ENCODE results near the gene DDX52.

The DDX52 gene

GRCh38 chr17:37574427-37574826 is 68.8 kb downstream of the DDX52 start:
- DNase-seq = no peak
- Histone ChIP-seq H3K9me3 (no peaks in the 10 kb centered on the region), H3K27me3 (no peaks in the 10 kb centered on the region), H3K27ac (no peak overlapping the region), H3K4me3 (no peak overlapping the region), H3K4me1 (no peaks in the 10 kb centered on the region), H3K36me3 (peaks cover 76 to 94% (median 77%) of the 10 kb centered on the region in 3 donors)
- no peak for TF ChIP-seq CTCF (IDR thresholded peaks at IDR 0.05)
- intact Hi-C loops (cut with DNase I; ENCODE audit: low total_unique reads) = no loop called here

DNA sequence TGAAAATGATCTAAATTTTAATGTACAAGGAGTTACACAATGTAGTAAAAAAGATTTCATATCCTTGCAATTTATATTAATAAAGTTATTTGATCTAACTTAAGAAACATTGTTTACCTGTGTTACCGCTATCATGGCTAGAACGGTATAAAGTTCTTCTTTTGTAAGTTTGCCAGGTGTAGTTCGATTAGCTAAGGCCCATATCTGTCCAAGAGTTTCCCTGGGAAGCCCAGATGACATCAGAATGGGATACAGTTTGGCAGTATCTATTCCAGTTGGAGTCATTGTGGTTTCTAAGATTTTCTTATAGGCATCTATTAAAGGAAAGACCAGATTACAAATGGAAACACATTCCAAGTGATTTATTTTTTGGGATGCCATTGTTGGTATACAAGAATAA is 71.6 kb downstream of the DDX52 start:
- Histone ChIP-seq H3K4me1 (no peaks in the 10 kb centered on the region), H3K27me3 (no peaks in the 10 kb centered on the region), H3K9me3 (no peaks in the 10 kb centered on the region), H3K27ac (no peak overlapping the region), H3K36me3 (peaks cover 80 to 98% (median 95%) of the 10 kb centered on the region in 3 donors), H3K4me3 (no peak overlapping the region)
- intact Hi-C loops (cut with DNase I; ENCODE audit: low total_unique reads) = no loop called here
- TF ChIP-seq CTCF (IDR thresholded peaks at IDR 0.05) = no peak
- DNase-seq = no peak

- no peaks in the 10 kb centered on the region for H3K9me3 ChIP-seq
- no peak overlapping the region for H3K4me3 ChIP-seq
- intact Hi-C loops (cut with DNase I; ENCODE audit: low total_unique reads) = no loop called here
- H3K36me3 ChIP-seq = peaks cover 71 to 91% (median 89%) of the 10 kb centered on the region in 3 donors
- no peak for DNase-seq
- no peaks in the 10 kb centered on the region for H3K4me1 ChIP-seq
- TF ChIP-seq CTCF (IDR thresholded peaks at IDR 0.05) = no peak
- no peak overlapping the region for H3K27ac ChIP-seq
- no peaks in the 10 kb centered on the region for H3K27me3 ChIP-seq
These were observed 72.6 kb downstream of the DDX52 start for GRCh38 chr17:37570527-37571093.

GRCh38 chr17:37568350-37569053 is 74.7 kb downstream of the DDX52 start:
- no peaks in the 10 kb centered on the region for H3K27me3 ChIP-seq
- no peak overlapping the region for H3K27ac ChIP-seq
- no peak for DNase-seq
- H3K9me3 ChIP-seq = no peaks in the 10 kb centered on the region
- H3K4me3 ChIP-seq = no peak overlapping the region
- H3K4me1 ChIP-seq = no peaks in the 10 kb centered on the region
- intact Hi-C loops (cut with DNase I; ENCODE audit: low total_unique reads) = loop anchor here (5.0 kb wide), 1 partner anchor 1946 kb away; no protein-coding TSS in a partner anchor
- TF ChIP-seq CTCF (IDR thresholded peaks at IDR 0.05) = no peak
- peaks cover 68 to 90% (median 74%) of the 10 kb centered on the region in 3 donors for H3K36me3 ChIP-seq

DNA sequence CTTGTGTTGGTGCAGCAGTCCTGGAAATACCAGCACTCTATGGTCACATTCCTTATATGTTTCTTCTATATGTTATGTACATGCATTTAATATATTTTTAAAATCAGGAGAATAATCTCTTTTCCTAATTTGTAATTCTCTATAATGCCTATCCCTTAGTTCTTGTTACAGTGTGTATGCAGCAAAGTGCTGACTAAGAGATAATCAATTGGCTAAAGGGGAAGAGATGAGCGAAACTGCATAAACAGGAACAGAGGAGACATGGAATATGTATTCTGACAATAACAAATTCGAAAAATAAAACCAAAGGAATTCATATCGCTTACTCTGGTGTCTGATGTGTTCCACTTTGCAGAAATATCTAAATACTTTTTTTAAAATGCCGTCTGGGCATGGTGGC is 75.7 kb downstream of the DDX52 start:
- no peak overlapping the region for H3K4me3 ChIP-seq
- intact Hi-C loops (cut with DNase I; ENCODE audit: low total_unique reads) = loop anchor here (5.0 kb wide), 1 partner anchor 1945 kb away; no protein-coding TSS in a partner anchor
- no peak overlapping the region for H3K27ac ChIP-seq
- H3K27me3 ChIP-seq = no peaks in the 10 kb centered on the region
- peaks cover 66 to 84% (median 66%) of the 10 kb centered on the region in 3 donors for H3K36me3 ChIP-seq
- H3K9me3 ChIP-seq = no peaks in the 10 kb centered on the region
- no peak for DNase-seq
- H3K4me1 ChIP-seq = no peaks in the 10 kb centered on the region
- no peak for TF ChIP-seq CTCF (IDR thresholded peaks at IDR 0.05)
